GM19395 (cell line): Measurements from ENCODE around the gene S100A10.

Source experiments
- ATAC-seq: cut with Tn5 transposase; IDR thresholded peaks from one replicate; pipeline ENCODE4 v1.9.1; 2021; ENCODE audit warnings: mild to moderate bottlenecking, moderate library complexity; ENCODE audit not compliant: unreplicated experiment

The S100A10 gene

GRCh38 chr1:152013664-152014237 is 20.1 kb upstream of the S100A10 start:
- no peak for ATAC-seq

- ATAC-seq, result no peak
Measured at GRCh38 chr1:152009691-152010090, 16.0 kb upstream of the S100A10 start.

GRCh38 chr1:152007047-152007446 is 13.4 kb upstream of the S100A10 start:
- ATAC-seq, result no peak

- no peak for ATAC-seq
Measured at GRCh38 chr1:152005360-152005912, 11.8 kb upstream of the S100A10 start.

GRCh38 chr1:152003846-152004442 is 10.3 kb upstream of the S100A10 start:
- no peak for ATAC-seq

GRCh38 chr1:152002960-152003359 is 9.3 kb upstream of the S100A10 start:
- ATAC-seq, result no peak

- no peak for ATAC-seq
Measured at GRCh38 chr1:152001631-152002584, 8.2 kb upstream of the S100A10 start.

GRCh38 chr1:152000964-152001630 is 7.4 kb upstream of the S100A10 start:
- ATAC-seq, result no peak

GRCh38 chr1:151998611-151999362 is 5.1 kb upstream of the S100A10 start:
- no peak for ATAC-seq

- no peak for ATAC-seq
Measured at GRCh38 chr1:151997284-151997570, 3.6 kb upstream of the S100A10 start.

- no peak for ATAC-seq
Measured at GRCh38 chr1:151995774-151996173, 2.1 kb upstream of the S100A10 start.

GRCh38 chr1:151994956-151995355 is 1.3 kb upstream of the S100A10 start:
- no peak for ATAC-seq

GRCh38 chr1:151993084-151993733 is 450 bp downstream of the S100A10 start:
- ATAC-seq, result no peak

- ATAC-seq, result no peak
Measured at GRCh38 chr1:151992303-151993083, 1.2 kb downstream of the S100A10 start.

GRCh38 chr1:151991663-151992302 is 1.9 kb downstream of the S100A10 start:
- no peak for ATAC-seq

- no peak for ATAC-seq
Measured at GRCh38 chr1:151990856-151991198, 2.8 kb downstream of the S100A10 start.

GRCh38 chr1:151990058-151990855 is 3.4 kb downstream of the S100A10 start:
- ATAC-seq, result no peak

- no peak for ATAC-seq
Measured at GRCh38 chr1:151989211-151989862, 4.3 kb downstream of the S100A10 start.
